ENCODE data around the gene RNF217. TPM values are rescaled to one million over a fixed set of nuclear protein-coding genes. Genes with fewer than 3 reads are reported as not detected.
A peak's percentile ranks its signal among the peaks of the same experiment; 100 is the strongest.

Gene RNF217
- total RNA-seq, 1 donor from 2014 or later = 50.7 TPM

DNA sequence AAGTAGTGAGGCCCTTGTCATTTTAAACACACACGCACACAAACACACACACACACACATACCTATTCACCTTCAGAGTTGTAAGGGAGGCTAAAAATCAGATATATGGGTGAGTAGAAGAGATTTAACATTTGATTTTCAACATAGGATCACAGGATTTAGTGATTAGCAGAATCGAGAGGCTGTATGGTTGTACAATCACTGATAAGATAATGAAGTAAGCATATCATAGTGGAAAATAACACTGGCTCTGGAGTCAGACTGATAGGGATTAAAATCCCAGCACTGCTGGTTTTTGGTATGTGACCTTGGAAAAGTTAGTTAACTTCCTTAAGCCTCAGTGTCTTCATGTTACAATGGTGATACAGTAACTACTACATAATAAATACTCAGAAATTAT lies 40.8 kb downstream of the RNF217 start:
- H3K9me3 Mint-ChIP-seq (ENCODE audit: unreplicated experiment) = no peaks in the 10 kb centered on the region
- H3K36me3 Mint-ChIP-seq (ENCODE audit: low read depth, unreplicated experiment) = peaks cover 15% of the 10 kb centered on the region
- peak overlapping the region; percentile 99 for H3K27ac Mint-ChIP-seq (ENCODE audit: unreplicated experiment)
- TF ChIP-seq, protein P1, sequence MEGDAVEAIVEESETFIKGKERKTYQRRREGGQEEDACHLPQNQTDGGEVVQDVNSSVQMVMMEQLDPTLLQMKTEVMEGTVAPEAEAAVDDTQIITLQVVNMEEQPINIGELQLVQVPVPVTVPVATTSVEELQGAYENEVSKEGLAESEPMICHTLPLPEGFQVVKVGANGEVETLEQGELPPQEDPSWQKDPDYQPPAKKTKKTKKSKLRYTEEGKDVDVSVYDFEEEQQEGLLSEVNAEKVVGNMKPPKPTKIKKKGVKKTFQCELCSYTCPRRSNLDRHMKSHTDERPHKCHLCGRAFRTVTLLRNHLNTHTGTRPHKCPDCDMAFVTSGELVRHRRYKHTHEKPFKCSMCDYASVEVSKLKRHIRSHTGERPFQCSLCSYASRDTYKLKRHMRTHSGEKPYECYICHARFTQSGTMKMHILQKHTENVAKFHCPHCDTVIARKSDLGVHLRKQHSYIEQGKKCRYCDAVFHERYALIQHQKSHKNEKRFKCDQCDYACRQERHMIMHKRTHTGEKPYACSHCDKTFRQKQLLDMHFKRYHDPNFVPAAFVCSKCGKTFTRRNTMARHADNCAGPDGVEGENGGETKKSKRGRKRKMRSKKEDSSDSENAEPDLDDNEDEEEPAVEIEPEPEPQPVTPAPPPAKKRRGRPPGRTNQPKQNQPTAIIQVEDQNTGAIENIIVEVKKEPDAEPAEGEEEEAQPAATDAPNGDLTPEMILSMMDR (IDR thresholded peaks at IDR 0.05; ENCODE audit: unreplicated experiment) = no peak
- H3K27me3 Mint-ChIP-seq (ENCODE audit: unreplicated experiment) = peaks cover 2% of the 10 kb centered on the region
- H3K4me3 Mint-ChIP-seq (ENCODE audit: unreplicated experiment) = no peak overlapping the region
- no peak for DNase-seq (ENCODE audit: low spot score)
- H3K4me1 Mint-ChIP-seq (ENCODE audit: unreplicated experiment) = peaks cover 35% of the 10 kb centered on the region

DNA sequence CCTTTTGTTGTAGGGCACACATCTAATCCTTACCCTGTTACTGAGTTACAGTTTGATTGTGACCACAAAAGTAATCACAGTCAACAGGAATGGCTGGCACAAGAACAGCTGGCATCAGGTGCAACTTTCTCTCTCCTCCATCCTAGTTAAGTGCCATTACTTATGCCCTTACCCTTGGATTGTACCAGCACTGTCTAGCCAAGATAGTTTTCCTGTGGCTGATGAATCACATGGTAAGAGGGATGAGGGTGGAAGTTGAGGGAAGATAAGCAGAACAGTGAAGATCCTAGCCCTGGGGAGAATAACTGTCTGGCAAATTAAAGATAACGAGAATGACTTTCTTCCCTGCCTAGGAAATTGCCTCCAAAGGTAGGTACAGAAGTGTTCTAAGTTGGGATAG lies 42.0 kb downstream of the RNF217 start:
- Mint-ChIP-seq H3K4me3 (ENCODE audit: unreplicated experiment) (no peak overlapping the region), H3K9me3 (ENCODE audit: unreplicated experiment) (no peaks in the 10 kb centered on the region), H3K27ac (ENCODE audit: unreplicated experiment) (no peak overlapping the region), H3K4me1 (ENCODE audit: unreplicated experiment) (peaks cover 37% of the 10 kb centered on the region), H3K27me3 (ENCODE audit: unreplicated experiment) (peaks cover 2% of the 10 kb centered on the region), H3K36me3 (ENCODE audit: low read depth, unreplicated experiment) (peaks cover 13% of the 10 kb centered on the region)
- TF ChIP-seq, protein P1 (IDR thresholded peaks at IDR 0.05; ENCODE audit: unreplicated experiment) = no peak
- DNase-seq (ENCODE audit: low spot score) = no peak

DNA sequence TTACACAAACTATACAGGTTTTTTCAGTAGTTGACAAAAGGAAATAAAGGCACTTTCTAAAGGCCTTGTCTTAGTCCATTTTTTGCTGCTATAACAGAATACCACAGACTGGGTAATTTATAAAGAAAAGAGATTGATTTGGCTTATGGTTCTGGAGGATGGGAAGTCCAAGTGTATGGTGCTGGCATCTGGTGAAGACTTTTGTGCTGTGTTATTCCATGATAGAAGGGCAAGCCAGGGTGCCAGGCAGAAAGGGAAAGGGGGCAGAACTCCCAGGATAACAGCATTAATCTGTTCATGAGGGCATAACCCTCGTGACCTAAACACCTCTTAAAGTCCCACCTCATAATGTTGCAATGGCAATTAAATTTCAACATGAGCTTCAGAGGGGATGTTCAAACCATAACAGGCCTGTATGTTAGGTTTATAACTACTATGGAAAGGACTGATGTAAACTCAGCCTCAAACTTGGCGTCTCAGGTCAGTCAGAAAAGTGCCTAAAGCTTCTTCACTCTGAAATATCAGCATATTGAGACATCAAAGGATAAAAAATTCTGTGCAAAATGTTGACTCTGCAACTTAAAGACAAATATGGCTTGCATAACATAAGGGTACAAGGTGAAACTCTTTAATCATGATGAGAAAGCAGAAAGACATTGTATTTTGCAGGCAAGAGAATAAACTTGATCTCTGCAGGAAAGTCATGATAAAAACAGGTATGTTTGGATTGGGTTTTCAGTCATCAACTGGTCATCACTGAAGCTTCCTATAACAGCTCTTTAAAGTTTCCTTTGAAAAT lies 42.8 kb downstream of the RNF217 start:
- Mint-ChIP-seq H3K4me3 (ENCODE audit: unreplicated experiment) (no peak overlapping the region), H3K36me3 (ENCODE audit: low read depth, unreplicated experiment) (peaks cover 13% of the 10 kb centered on the region), H3K4me1 (ENCODE audit: unreplicated experiment) (peaks cover 39% of the 10 kb centered on the region), H3K27ac (ENCODE audit: unreplicated experiment) (no peak overlapping the region), H3K27me3 (ENCODE audit: unreplicated experiment) (peaks cover 2% of the 10 kb centered on the region), H3K9me3 (ENCODE audit: unreplicated experiment) (no peaks in the 10 kb centered on the region)
- DNase-seq (ENCODE audit: low spot score) = no peak
- TF ChIP-seq, protein P1 (IDR thresholded peaks at IDR 0.05; ENCODE audit: unreplicated experiment) = no peak

DNA sequence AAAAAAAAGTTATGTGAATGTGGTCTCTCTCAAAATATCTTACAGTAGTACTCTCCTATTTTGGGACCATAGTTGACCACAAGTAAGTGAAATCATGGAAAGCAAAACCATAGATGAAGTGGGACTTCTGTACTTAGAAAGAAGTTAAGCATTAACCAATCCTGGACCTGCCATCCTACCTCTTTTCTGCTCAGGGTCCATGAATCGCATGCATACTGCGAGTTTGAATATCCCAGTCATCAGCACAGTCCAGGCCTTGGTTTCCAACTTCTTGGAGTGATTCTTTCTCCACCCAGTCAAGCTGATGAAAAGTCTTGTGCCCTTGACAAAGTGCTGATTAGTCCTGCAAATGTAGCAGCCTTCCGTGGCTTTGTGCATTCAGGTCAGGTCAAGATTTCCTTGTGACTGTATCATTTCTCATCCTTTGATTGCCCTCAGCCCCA lies 46.0 kb downstream of the RNF217 start:
- H3K27ac Mint-ChIP-seq (ENCODE audit: unreplicated experiment) = no peak overlapping the region
- H3K27me3 Mint-ChIP-seq (ENCODE audit: unreplicated experiment) = no peaks in the 10 kb centered on the region
- no peak for DNase-seq (ENCODE audit: low spot score)
- peaks cover 17% of the 10 kb centered on the region for H3K4me1 Mint-ChIP-seq (ENCODE audit: unreplicated experiment)
- TF ChIP-seq, protein P1 (IDR thresholded peaks at IDR 0.05; ENCODE audit: unreplicated experiment) = no peak
- H3K4me3 Mint-ChIP-seq (ENCODE audit: unreplicated experiment) = no peak overlapping the region
- H3K9me3 Mint-ChIP-seq (ENCODE audit: unreplicated experiment) = no peaks in the 10 kb centered on the region
- H3K36me3 Mint-ChIP-seq (ENCODE audit: low read depth, unreplicated experiment) = peaks cover 13% of the 10 kb centered on the region

DNA sequence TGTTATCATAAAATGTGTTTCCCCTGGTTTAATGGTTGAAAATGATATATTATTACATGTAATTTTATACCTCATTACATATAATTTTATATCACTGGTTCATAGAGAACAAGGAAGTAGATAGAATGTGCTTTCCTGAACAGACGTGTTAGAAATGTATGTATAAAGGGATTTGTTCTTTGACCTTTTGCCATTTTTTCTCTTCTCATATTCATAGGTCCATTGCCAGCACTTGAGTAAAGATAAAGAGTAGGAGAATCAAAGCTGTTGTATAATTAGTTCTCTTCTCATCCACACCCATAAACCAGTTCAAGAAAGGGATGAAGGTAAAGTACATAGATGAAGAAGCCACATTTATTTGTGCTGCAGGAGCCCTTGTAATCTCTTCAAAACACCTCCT lies 46.7 kb downstream of the RNF217 start:
- Mint-ChIP-seq H3K36me3 (ENCODE audit: low read depth, unreplicated experiment) (peaks cover 13% of the 10 kb centered on the region), H3K9me3 (ENCODE audit: unreplicated experiment) (no peaks in the 10 kb centered on the region), H3K4me3 (ENCODE audit: unreplicated experiment) (no peak overlapping the region), H3K27ac (ENCODE audit: unreplicated experiment) (no peak overlapping the region), H3K4me1 (ENCODE audit: unreplicated experiment) (peaks cover 17% of the 10 kb centered on the region), H3K27me3 (ENCODE audit: unreplicated experiment) (no peaks in the 10 kb centered on the region)
- DNase-seq (ENCODE audit: low spot score) = no peak
- TF ChIP-seq, protein P1 (IDR thresholded peaks at IDR 0.05; ENCODE audit: unreplicated experiment) = no peak

All from endothelial cell (in vitro differentiated cells).